ENCODE results near the gene MACROH2A1. TPM values are rescaled to one million over a fixed set of nuclear protein-coding genes. Genes with fewer than 3 reads are reported as not detected.

The MACROH2A1 gene
- total and polyA plus RNA-seq, 2 donors from 2014 or later, result 99.4 to 144 TPM

GRCh38 chr5:135436951-135437418 lies 38.0 kb upstream of the MACROH2A1 start:
- Histone ChIP-seq H3K36me3 (ENCODE audit: control insufficient read depth in 2 of 3, insufficient read depth in 3 of 3, low read length in 3 of 3) (no peaks in the 10 kb centered on the region), H3K4me3 (ENCODE audit: low read length in 3 of 3) (no peak overlapping the region), H3K9me3 (ENCODE audit: control insufficient read depth in 2 of 3, insufficient read depth in 1 of 3, low read length in 3 of 3) (no peaks in the 10 kb centered on the region), H3K9ac (ENCODE audit: low read length in 3 of 3) (no peak overlapping the region), H3K4me1 (ENCODE audit: control insufficient read depth in 2 of 3, insufficient read depth in 2 of 3, low read depth in 1 of 3, low read length in 3 of 3) (no peaks in the 10 kb centered on the region), H3K27me3 (ENCODE audit: control insufficient read depth, insufficient read depth, low read length) (no peaks in the 10 kb centered on the region), H3K27ac (ENCODE audit: low read depth in 2 of 2, low read length in 2 of 2) (no peak overlapping the region)
- DNase-seq (no peak), FAIRE-seq (no peak)
- intact Hi-C loops (cut with DNase I), result no loop called here
- TF ChIP-seq CTCF (IDR thresholded peaks at IDR 0.05; ENCODE audit: borderline replicate concordance, extremely low read depth, insufficient read depth), result no peak

- DNase-seq, result no peak
- Histone ChIP-seq H3K9me3 (ENCODE audit: control insufficient read depth in 2 of 3, insufficient read depth in 1 of 3, low read length in 3 of 3) (no peaks in the 10 kb centered on the region), H3K4me3 (ENCODE audit: low read length in 3 of 3) (no peak overlapping the region), H3K36me3 (ENCODE audit: control insufficient read depth in 2 of 3, insufficient read depth in 3 of 3, low read length in 3 of 3) (no peaks in the 10 kb centered on the region), H3K9ac (ENCODE audit: low read length in 3 of 3) (no peak overlapping the region), H3K27ac (ENCODE audit: low read depth in 2 of 2, low read length in 2 of 2) (no peak overlapping the region), H3K27me3 (ENCODE audit: control insufficient read depth, insufficient read depth, low read length) (no peaks in the 10 kb centered on the region), H3K4me1 (ENCODE audit: control insufficient read depth in 2 of 3, insufficient read depth in 2 of 3, low read depth in 1 of 3, low read length in 3 of 3) (no peaks in the 10 kb centered on the region)
- FAIRE-seq, result no peak
- intact Hi-C loops (cut with DNase I), result no loop called here
- no peak for TF ChIP-seq CTCF (IDR thresholded peaks at IDR 0.05; ENCODE audit: borderline replicate concordance, extremely low read depth, insufficient read depth)
These were observed 36.7 kb upstream of the MACROH2A1 start for GRCh38 chr5:135435467-135436330.

- DNase-seq (no peak), FAIRE-seq (no peak)
- Histone ChIP-seq H3K9me3 (ENCODE audit: control insufficient read depth in 2 of 3, insufficient read depth in 1 of 3, low read length in 3 of 3) (no peaks in the 10 kb centered on the region), H3K4me3 (ENCODE audit: low read length in 3 of 3) (no peak overlapping the region), H3K27ac (ENCODE audit: low read depth in 2 of 2, low read length in 2 of 2) (no peak overlapping the region), H3K9ac (ENCODE audit: low read length in 3 of 3) (no peak overlapping the region), H3K27me3 (ENCODE audit: control insufficient read depth, insufficient read depth, low read length) (no peaks in the 10 kb centered on the region), H3K4me1 (ENCODE audit: control insufficient read depth in 2 of 3, insufficient read depth in 2 of 3, low read depth in 1 of 3, low read length in 3 of 3) (no peaks in the 10 kb centered on the region), H3K36me3 (ENCODE audit: control insufficient read depth in 2 of 3, insufficient read depth in 3 of 3, low read length in 3 of 3) (no peaks in the 10 kb centered on the region)
- intact Hi-C loops (cut with DNase I), result no loop called here
- TF ChIP-seq CTCF (IDR thresholded peaks at IDR 0.05; ENCODE audit: borderline replicate concordance, extremely low read depth, insufficient read depth), result no peak
These were observed 35.8 kb upstream of the MACROH2A1 start for GRCh38 chr5:135434591-135435466.
